Cardiac muscle cell (in vitro differentiated cells and primary cell): ENCODE results near the gene TP53I3. TPM values are rescaled to one million over a fixed set of nuclear protein-coding genes. Genes with fewer than 3 reads are reported as not detected.
"Not testable (repeated sequence)": the region's sequence is repeated elsewhere in the genome, so short reads cannot be mapped to it uniquely, and the experiment has no call there.

Experiments used
- DNase-seq, 2 donors: peaks; one replicate each; pipeline versions ENCODE4 v3.0.0 to v3.0.0-alpha.2; 2010 to 2017; ENCODE audit warnings: low read depth in 1 of 2, low spot score in 1 of 2
- H3K27ac ChIP-seq: fragments of 200-600 bp; sonication (generic); 2 replicates; pipeline ENCODE4 v1.5.1; 2016
- H3K27me3 ChIP-seq: fragments of 200-600 bp; sonication (generic); 2 replicates; pipeline ENCODE4 v1.6.0; 2016; ENCODE audit warnings: control low read depth
- H3K36me3 ChIP-seq: fragments of 200-600 bp; sonication (generic); 2 replicates; pipeline ENCODE4 v1.5.1; 2016; ENCODE audit warnings: control low read depth
- H3K4me1 ChIP-seq: fragments of 200-600 bp; sonication (generic); 2 replicates; pipeline ENCODE4 v1.8.1; 2017; ENCODE audit warnings: low read depth, mild to moderate bottlenecking, mixed run types
- H3K4me3 ChIP-seq: fragments of 200-600 bp; sonication (generic); 2 replicates; pipeline ENCODE4 v1.5.1; 2016; ENCODE audit warnings: mild to moderate bottlenecking
- H3K9me3 ChIP-seq: fragments of 200-600 bp; sonication (generic); 2 replicates; pipeline ENCODE4 v1.5.1; 2017; ENCODE audit warnings: low read depth, mild to moderate bottlenecking, control low read depth
- CTCF ChIP-seq: IDR thresholded peaks from 2 replicates; pipeline ENCODE4 v1.5.1; 2012; ENCODE audit warnings: low read depth, mild to moderate bottlenecking, low read length
- polyA plus RNA-seq: library from polyadenylated mRNA; unstranded; fragments of >200 nt; fragmentation: Nextera tagmentation; extraction: Ambion mirVana; gene quantifications from 2 replicates; pipeline ENCODE4 v1.2.1, GENCODE V29; 2016
- total RNA-seq: library from RNA; depleted of rRNA; stranded (reverse); fragments of >200 nt; gene quantifications from 2 replicates; pipeline ENCODE4 v1.2.3, GENCODE V29; 2016

The TP53I3 gene
- total and polyA plus RNA-seq, 2 experiments from 2014 or later, result 25.4 to 70.2 TPM

DNA sequence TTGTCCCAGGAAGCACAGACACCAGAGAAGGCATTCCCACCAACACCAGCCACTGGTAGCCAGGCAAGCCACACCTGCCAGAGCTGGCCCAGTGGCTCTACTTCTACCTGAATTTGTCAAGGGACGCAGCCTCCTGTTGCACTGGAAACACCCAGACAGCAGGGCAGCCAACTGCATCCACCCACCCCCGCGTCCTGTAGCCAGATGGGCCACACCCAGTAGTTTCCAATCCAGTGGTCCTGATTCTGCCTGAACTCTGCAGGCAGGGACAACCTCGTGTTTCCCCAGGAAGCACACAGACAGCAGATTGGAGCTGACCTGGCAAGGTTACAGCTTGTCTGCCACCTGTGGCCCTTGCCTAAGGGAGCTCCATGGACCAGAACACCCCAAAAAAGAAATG, 20.3 kb upstream of the TP53I3 start:
- no peak for DNase-seq
- Histone ChIP-seq H3K4me1 (no peaks in the 10 kb centered on the region), H3K36me3 (no peaks in the 10 kb centered on the region), H3K27me3 (no peaks in the 10 kb centered on the region), H3K4me3 (no peak overlapping the region), H3K9me3 (no peaks in the 10 kb centered on the region), H3K27ac (no peak overlapping the region)
- no peak for TF ChIP-seq CTCF

- Histone ChIP-seq H3K27me3 (no peaks in the 10 kb centered on the region), H3K27ac (no peak overlapping the region)
- DNase-seq, result no peak
Measured at GRCh38 chr2:24104110-24104650, 19.5 kb upstream of the TP53I3 start.

DNA sequence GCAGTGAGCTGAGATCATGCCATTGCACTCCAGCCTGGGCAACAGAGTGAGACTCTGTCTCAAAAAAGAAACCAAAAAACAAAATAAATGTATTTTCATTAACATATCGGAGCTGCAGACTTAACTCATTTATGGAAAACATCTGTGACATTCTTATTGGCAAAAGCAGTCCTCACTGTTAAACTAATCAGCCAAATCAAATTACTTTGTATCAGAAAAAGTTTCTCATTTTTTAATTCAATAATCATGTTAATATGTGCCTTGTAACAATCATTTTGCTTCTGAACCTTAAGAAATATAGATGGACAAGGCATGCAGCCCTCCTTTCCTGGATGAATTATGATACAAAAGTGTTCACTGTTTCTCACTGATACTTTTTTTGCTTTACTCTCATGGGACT, 18.0 kb upstream of the TP53I3 start:
- no peak for DNase-seq
- H3K4me3 ChIP-seq, result no peak overlapping the region
- no peaks in the 10 kb centered on the region for H3K4me1 ChIP-seq
- H3K27me3 ChIP-seq, result no peaks in the 10 kb centered on the region
- no peak overlapping the region for H3K27ac ChIP-seq
- H3K36me3 ChIP-seq, result no peaks in the 10 kb centered on the region
- no peak for TF ChIP-seq CTCF
- H3K9me3 ChIP-seq, result no peaks in the 10 kb centered on the region

More at GRCh38 chr2:24104110-24104650, 19.5 kb upstream of the TP53I3 start:
- TF ChIP-seq CTCF, result no peak
- Histone ChIP-seq H3K4me1 (no peaks in the 10 kb centered on the region), H3K36me3 (no peaks in the 10 kb centered on the region), H3K4me3 (no peak overlapping the region), H3K9me3 (no peaks in the 10 kb centered on the region)

- Histone ChIP-seq H3K4me3 (no peak overlapping the region), H3K4me1 (no peaks in the 10 kb centered on the region), H3K27me3 (no peaks in the 10 kb centered on the region), H3K27ac (no peak overlapping the region), H3K9me3 (no peaks in the 10 kb centered on the region), H3K36me3 (no peaks in the 10 kb centered on the region)
- no peak for TF ChIP-seq CTCF
- DNase-seq, result no peak
Measured at GRCh38 chr2:24101992-24102391, 17.4 kb upstream of the TP53I3 start.

DNA sequence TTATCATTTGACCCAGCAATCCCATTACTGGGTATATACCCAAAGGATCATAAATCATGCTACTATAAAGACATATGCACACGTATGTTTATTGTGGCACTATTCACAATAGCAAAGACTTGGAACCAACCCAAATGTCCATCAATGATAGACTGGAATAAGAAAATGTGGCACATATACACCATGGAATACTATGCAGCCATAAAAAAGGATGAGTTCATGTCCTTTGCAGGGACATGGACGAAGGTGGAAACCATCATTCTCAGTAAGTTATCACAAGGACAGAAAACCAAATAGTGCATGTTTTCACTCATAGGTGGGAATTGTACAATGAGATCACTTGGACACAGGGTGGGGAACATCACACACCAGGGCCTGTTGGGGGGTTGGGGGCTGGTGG, 16.1 kb upstream of the TP53I3 start:
- H3K27me3 ChIP-seq, result not testable (repeated sequence)

GRCh38 chr2:24095171-24095677, 10.6 kb upstream of the TP53I3 start:
- not testable (repeated sequence) for H3K27ac ChIP-seq, H3K4me1 ChIP-seq, H3K36me3 ChIP-seq, H3K27me3 ChIP-seq, DNase-seq, H3K9me3 ChIP-seq, H3K4me3 ChIP-seq

More for the DNA sequence above, 16.1 kb upstream of the TP53I3 start:
- not testable (repeated sequence) for H3K9me3 ChIP-seq, H3K27ac ChIP-seq, H3K4me1 ChIP-seq, DNase-seq, H3K4me3 ChIP-seq, H3K36me3 ChIP-seq

- H3K4me1 ChIP-seq, H3K27me3 ChIP-seq, H3K27ac ChIP-seq, H3K36me3 ChIP-seq, H3K4me3 ChIP-seq, H3K9me3 ChIP-seq, DNase-seq: not testable (repeated sequence)
Measured at GRCh38 chr2:24093270-24093669, 8.6 kb upstream of the TP53I3 start.
